Prostate gland (tissue), 2 donors: ENCODE results near the gene FASLG. TPM values are rescaled to one million over a fixed set of nuclear protein-coding genes. Genes with fewer than 3 reads are reported as not detected.

Experiments
- DNase-seq: peaks from one replicate; pipeline ENCODE4 v3.0.0-alpha.2; 2019; ENCODE audit warnings: low spot score
- H3K27ac ChIP-seq, 2 donors: fragments of 200-600 bp; sonication (generic); 2 replicates each; pipeline ENCODE4 v1.5.1; 2017 to 2019
- H3K27me3 ChIP-seq: fragments of 200-600 bp; sonication (generic); replicated peaks from 2 replicates; pipeline ENCODE4 v1.5.1; 2019; ENCODE audit not compliant: insufficient read depth
- H3K36me3 ChIP-seq, 2 donors: fragments of 200-600 bp; sonication (generic); 1 replicate in 1 of 2; 2 replicates in 1 of 2; pipeline versions ENCODE4 v1.5.1 to v1.8.1; 2017 to 2019
- H3K4me1 ChIP-seq: fragments of 200-600 bp; sonication (generic); replicated peaks from 2 replicates; pipeline ENCODE4 v1.5.1; 2019
- H3K4me3 ChIP-seq, 2 donors: fragments of 200-600 bp; sonication (generic); 2 replicates each; pipeline ENCODE4 v1.5.1; 2017 to 2019
- H3K9me3 ChIP-seq: fragments of 200-600 bp; sonication (generic); 2 replicates; pipeline ENCODE4 v1.5.1; 2017
- CTCF ChIP-seq, 4 experiments: fragments of 200-600 bp in 2 of 4; fragments of 450-650 bp in 2 of 4; sonication (generic) in 2 of 4; IDR thresholded peaks; 1 replicate in 3 of 4; 2 replicates in 1 of 4; pipeline ENCODE4 v1.5.1; 2016 to 2019; ENCODE audit warnings: antibody characterized with exemption in 4 of 4, mild to moderate bottlenecking in 2 of 4, moderate library complexity in 2 of 4
- POLR2A ChIP-seq: fragments of 450-650 bp; IDR thresholded peaks from one replicate; pipeline ENCODE4 v1.6.1; 2016; ENCODE audit warnings: antibody characterized with exemption, mild to moderate bottlenecking
- POLR2AphosphoS5 ChIP-seq: sonication (generic); formaldehyde crosslinking; IDR thresholded peaks from one replicate; pipeline ENCODE4 v1.6.1; 2017; ENCODE audit warnings: antibody characterized with exemption
- WGBS: methylation state at CpG from one replicate; pipeline ENCODE4 v1.1.5; 2018; 5-methylcytosine and 5-hydroxymethylcytosine counted together
- intact Hi-C: fragments of 100-400 bp; cut with DNase I; formaldehyde crosslinking; loops from one replicate; pipeline ENCODE4 v1.14.2; 2022
- total RNA-seq, 2 donors: library from RNA; depleted of rRNA; stranded (reverse); fragments of >200 nt; gene quantifications; one replicate each; pipeline ENCODE4 v1.1.0, GENCODE V29; 2016

Gene FASLG
- total RNA-seq, 2 donors from 2014 or later: not detected

- intact Hi-C loops: no loop called here
- TF ChIP-seq POLR2A: no peak
- TF ChIP-seq CTCF (IDR thresholded peaks at IDR 0.05): no peak
- TF ChIP-seq POLR2AphosphoS5: no peak
- Histone ChIP-seq H3K9me3 (no peaks in the 10 kb centered on the region), H3K36me3 (no peaks in the 10 kb centered on the region), H3K27ac (no peak overlapping the region), H3K4me1 (no peaks in the 10 kb centered on the region), H3K4me3 (no peak overlapping the region), H3K27me3 (no peaks in the 10 kb centered on the region)
- no peak for DNase-seq
- WGBS: 84% methylated on average over 5 of the region's 5 CpGs
These were observed 17.4 kb upstream of the FASLG start for GRCh38 chr1:172641492-172641891.

- TF ChIP-seq POLR2AphosphoS5: no peak
- no peak for TF ChIP-seq POLR2A
- no peak for TF ChIP-seq CTCF (IDR thresholded peaks at IDR 0.05)
- no peak for DNase-seq
- Histone ChIP-seq H3K9me3 (no peaks in the 10 kb centered on the region), H3K4me1 (no peaks in the 10 kb centered on the region), H3K27me3 (no peaks in the 10 kb centered on the region), H3K4me3 (no peak overlapping the region), H3K36me3 (no peaks in the 10 kb centered on the region), H3K27ac (no peak overlapping the region)
- 58% methylated on average over 6 of the region's 6 CpGs for WGBS
- intact Hi-C loops: no loop called here
These were observed 15.9 kb upstream of the FASLG start for GRCh38 chr1:172642970-172643369.

- Histone ChIP-seq H3K27me3 (no peaks in the 10 kb centered on the region), H3K4me3 (no peak overlapping the region), H3K27ac (no peak overlapping the region), H3K36me3 (no peaks in the 10 kb centered on the region), H3K9me3 (no peaks in the 10 kb centered on the region), H3K4me1 (no peaks in the 10 kb centered on the region)
- DNase-seq: no peak
- TF ChIP-seq CTCF (IDR thresholded peaks at IDR 0.05) (no peak), POLR2AphosphoS5 (no peak), POLR2A (no peak)
- WGBS: 78% methylated on average over 1 of the region's 1 CpG
- intact Hi-C loops: no loop called here
These were observed 12.2 kb upstream of the FASLG start for GRCh38 chr1:172646653-172647052.

- H3K27me3 ChIP-seq: no peaks in the 10 kb centered on the region
- H3K4me3 ChIP-seq: no peak overlapping the region
- intact Hi-C loops: no loop called here
- H3K27ac ChIP-seq: no peak overlapping the region
- no peak for DNase-seq
- TF ChIP-seq POLR2AphosphoS5 (no peak), CTCF (IDR thresholded peaks at IDR 0.05) (no peak), POLR2A (no peak)
- no peaks in the 10 kb centered on the region for H3K9me3 ChIP-seq
- 82% methylated on average over 8 of the region's 8 CpGs for WGBS
- no peaks in the 10 kb centered on the region for H3K4me1 ChIP-seq
- no peaks in the 10 kb centered on the region for H3K36me3 ChIP-seq
These were observed 11.8 kb upstream of the FASLG start for GRCh38 chr1:172647110-172647564.

- DNase-seq: no peak
- intact Hi-C loops: no loop called here
- TF ChIP-seq POLR2A: no peak
- no peak for TF ChIP-seq POLR2AphosphoS5
- TF ChIP-seq CTCF (IDR thresholded peaks at IDR 0.05): no peak
- Histone ChIP-seq H3K27ac (no peak overlapping the region), H3K9me3 (no peaks in the 10 kb centered on the region), H3K27me3 (no peaks in the 10 kb centered on the region), H3K4me1 (no peaks in the 10 kb centered on the region), H3K4me3 (no peak overlapping the region), H3K36me3 (no peaks in the 10 kb centered on the region)
- 96% methylated on average over 4 of the region's 4 CpGs for whole genome bisulfite sequencing
These were observed 10.9 kb upstream of the FASLG start for GRCh38 chr1:172647987-172648386.
